Astrocyte (in vitro differentiated cells and primary cell): Measurements from ENCODE around the gene EXOC6B.

Source experiments
- CTCF ChIP-seq: IDR thresholded peaks from 2 replicates; pipeline ENCODE4 v1.5.1; 2011; ENCODE audit warnings: low read depth, mild to moderate bottlenecking, inconsistent platforms, low read length, moderate library complexity; ENCODE audit not compliant: insufficient read depth
- EZH2 ChIP-seq: IDR thresholded peaks from 2 replicates; pipeline ENCODE4 v1.6.1; 2012; ENCODE audit warnings: mild to moderate bottlenecking, low read length, inconsistent platforms; ENCODE audit not compliant: insufficient read depth

GRCh38 chr2:72750977-72751639, 74.7 kb downstream of the EXOC6B start:
- TF ChIP-seq EZH2 (no peak), CTCF (no peak)
